GM12892 (cell line): ENCODE data around the gene AEBP1.

ENCODE experiments used
- POLR2A ChIP-seq: IDR thresholded peaks from 2 replicates; pipeline ENCODE4 v1.6.1; 2011; ENCODE audit warnings: low read depth, low read length, control low read depth
- POLR2AphosphoS5 ChIP-seq: IDR thresholded peaks from 2 replicates; pipeline ENCODE4 v1.6.1; 2011; ENCODE audit warnings: low read depth, low read length, control low read depth

- no peak for TF ChIP-seq POLR2AphosphoS5
- TF ChIP-seq POLR2A = no peak
Measured at GRCh38 chr7:44159824-44160630, 55.9 kb downstream of the AEBP1 start.
